Kidney (tissue), 22 donors: ENCODE results near the gene NBL1. TPM values are rescaled to one million over a fixed set of nuclear protein-coding genes. Genes with fewer than 3 reads are reported as not detected.

Source experiments
- DNase-seq, 5 donors: peaks; one replicate each; pipeline ENCODE4 v3.0.0-alpha.2; 2013 to 2020
- FAIRE-seq: peaks from 2 replicates; lab custom pipeline; 2012; peaks lifted over from hg19 to GRCh38; lab: Jason Lieb, UNC
- H3K27ac ChIP-seq, 2 donors: one replicate each; pipeline ENCODE4 v1.7.0; 2013; ENCODE audit warnings: low read depth in 2 of 2, low read length in 2 of 2, inconsistent platforms in 1 of 2
- H3K27me3 ChIP-seq: one replicate; pipeline ENCODE4 v1.7.1; 2013; ENCODE audit warnings: low read length, inconsistent platforms; ENCODE audit not compliant: control insufficient read depth, insufficient read depth
- H3K36me3 ChIP-seq, 3 donors: one replicate each; pipeline versions ENCODE4 v1.7.0 to v1.7.1; 2013; ENCODE audit warnings: low read length in 3 of 3, control low read depth in 1 of 3, inconsistent platforms in 1 of 3; ENCODE audit not compliant: insufficient read depth in 3 of 3, control insufficient read depth in 2 of 3
- H3K4me1 ChIP-seq, 3 donors: one replicate each; pipeline versions ENCODE4 v1.7.0 to v1.7.1; 2013; ENCODE audit warnings: low read length in 3 of 3, inconsistent platforms in 1 of 3, low read depth in 1 of 3; ENCODE audit not compliant: control insufficient read depth in 2 of 3, insufficient read depth in 2 of 3
- H3K4me3 ChIP-seq, 3 donors: one replicate each; pipeline versions ENCODE4 v1.7.0 to v1.8.1; 2013; ENCODE audit warnings: low read length in 3 of 3, control low read depth in 1 of 3, inconsistent platforms in 1 of 3
- H3K9ac ChIP-seq, 3 donors: one replicate each; pipeline versions ENCODE4 v1.7.0 to v1.7.1; 2013; ENCODE audit warnings: low read length in 3 of 3, control low read depth in 1 of 3, inconsistent platforms in 1 of 3
- H3K9me3 ChIP-seq, 3 donors: one replicate each; pipeline versions ENCODE4 v1.7.0 to v1.7.1; 2013; ENCODE audit warnings: low read length in 3 of 3, control low read depth in 1 of 3, inconsistent platforms in 1 of 3; ENCODE audit not compliant: control insufficient read depth in 2 of 3, insufficient read depth in 1 of 3
- CTCF ChIP-seq: IDR thresholded peaks from 3 replicates; pipeline ENCODE4 v1.5.1; 2012; ENCODE audit warnings: mild to moderate bottlenecking, moderate library complexity, borderline replicate concordance; ENCODE audit not compliant: insufficient read depth; ENCODE audit errors: extremely low read depth
- intact Hi-C: fragments of 100-400 bp; cut with DNase I; formaldehyde crosslinking; loops from one replicate; pipeline ENCODE4 v1.11.1; 2022
- long read RNA-seq, 10 donors: library from polyadenylated mRNA in 1 of 10; unstranded in 1 of 10; transcript quantifications; one replicate each; pipeline ENCODE4 v2.0.0 and lab custom pipeline, GENCODE V29; 2021 to 2026
- polyA plus RNA-seq: library from polyadenylated mRNA; stranded (reverse); fragments of 350-450 nt; fragmentation: Illumina TruSeq; extraction: RNeasy Lipid Tissue Mini Kit (QIAGEN cat#74804); gene quantifications from one replicate; pipeline ENCODE4 v1.2.3, GENCODE V29; 2014; ENCODE audit warnings: low read depth, low replicate concordance; ENCODE audit not compliant: insufficient read depth
- total RNA-seq: library from RNA; stranded (reverse); fragmentation: NEBNext Ultra II Directional; extraction: Animal tissue kit (Norgen Biotek cat#: 25700); gene quantifications from one replicate; pipeline ENCODE4 v1.2.1, GENCODE V29; 2021
- donor health status: control.
- donor health status: control.
- donor health status: control.
- donor health status: control.
- donor health status: control.
- donor health status: DM: yes; HTN: yes; CAD: no.
- donor health status: Normal renal cell carcinoma (clear cell type).

NBL1 gene, protein sequence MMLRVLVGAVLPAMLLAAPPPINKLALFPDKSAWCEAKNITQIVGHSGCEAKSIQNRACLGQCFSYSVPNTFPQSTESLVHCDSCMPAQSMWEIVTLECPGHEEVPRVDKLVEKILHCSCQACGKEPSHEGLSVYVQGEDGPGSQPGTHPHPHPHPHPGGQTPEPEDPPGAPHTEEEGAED
- 141 TPM for total RNA-seq
- polyA plus RNA-seq = 47.4 TPM
- long read RNA-seq, donor 1, transcript NBL1-202 (4 exons, 2,172 nt) = major isoform, 18 of 18 reads
- long read RNA-seq, donor 1, partial matches to known transcripts = 0 of 18 reads
- long read RNA-seq, donor 1, other reads (novel, unspliced or antisense) = 0 of 18 reads
- long read RNA-seq, donor 2, transcript NBL1-202 (4 exons, 2,172 nt) = major isoform, 6 of 6 reads
- long read RNA-seq, donor 2, partial matches to known transcripts = 0 of 6 reads
- long read RNA-seq, donor 2, other reads (novel, unspliced or antisense) = 0 of 6 reads
- long read RNA-seq, donor 3, partial matches to known transcripts = 12 of 14 reads
- long read RNA-seq, donor 3, other reads (novel, unspliced or antisense) = 0 of 14 reads
- long read RNA-seq, donor 4, transcript NBL1-202 (4 exons, 2,172 nt) = major isoform, 7 of 7 reads
- long read RNA-seq, donor 4, partial matches to known transcripts = 0 of 7 reads
- long read RNA-seq, donor 4, other reads (novel, unspliced or antisense) = 0 of 7 reads
- long read RNA-seq, donor 5, partial matches to known transcripts = 0 of 1 reads
- long read RNA-seq, donor 5, other reads (novel, unspliced or antisense) = 0 of 1 reads
- long read RNA-seq, donor 6, transcript NBL1-202 (4 exons, 2,172 nt) = major isoform, 7 of 36 reads
- long read RNA-seq, donor 6, partial matches to known transcripts = 29 of 36 reads
- long read RNA-seq, donor 6, other reads (novel, unspliced or antisense) = 0 of 36 reads
- long read RNA-seq, donor 7, transcript NBL1-202 (4 exons, 2,172 nt) = major isoform, 161 of 256 reads
- long read RNA-seq, donor 7, partial matches to known transcripts = 90 of 256 reads
- long read RNA-seq, donor 7, other reads (novel, unspliced or antisense) = 5 of 256 reads
- long read RNA-seq, donor 8, partial matches to known transcripts = 0 of 3 reads
- long read RNA-seq, donor 8, other reads (novel, unspliced or antisense) = 0 of 3 reads
- long read RNA-seq, donor 9, partial matches to known transcripts = 7 of 8 reads
- long read RNA-seq, donor 9, other reads (novel, unspliced or antisense) = 0 of 8 reads
- long read RNA-seq, donor 10, transcript NBL1-202 (4 exons, 2,172 nt) = major isoform, 7 of 7 reads
- long read RNA-seq, donor 10, partial matches to known transcripts = 0 of 7 reads
- long read RNA-seq, donor 10, other reads (novel, unspliced or antisense) = 0 of 7 reads

- Histone ChIP-seq H3K4me3 (peak within 1 kb of the TSS; percentile 34 to 67 (median 56)), H3K9ac (peak within 1 kb of the TSS; percentile 32 to 84 (median 40)), H3K4me1 (peaks cover 0 to 20% (median 11%) of the 10 kb centered on the region in 3 donors), H3K27ac (peak within 1 kb of the TSS; percentile 9 to 32), H3K9me3 (no peaks in the 10 kb centered on the region), H3K36me3 (no peaks in the 10 kb centered on the region), H3K27me3 (no peaks in the 10 kb centered on the region)
- peak; percentile 69 to 91 (median 72) for DNase-seq
- no peak for FAIRE-seq
- TF ChIP-seq CTCF = no peak
- intact Hi-C loops = loop anchor here (10.0 kb wide), 1 partner anchor 159 kb away; the partner anchor contains the start of gene CAPZB
These were observed at the start of gene NBL1 for GRCh38 chr1:19643602-19644394. Gene NBL1 (plus strand): TSS chr1:19644311. CDS start chr1:19655031, 10,720 bp downstream.

DNA sequence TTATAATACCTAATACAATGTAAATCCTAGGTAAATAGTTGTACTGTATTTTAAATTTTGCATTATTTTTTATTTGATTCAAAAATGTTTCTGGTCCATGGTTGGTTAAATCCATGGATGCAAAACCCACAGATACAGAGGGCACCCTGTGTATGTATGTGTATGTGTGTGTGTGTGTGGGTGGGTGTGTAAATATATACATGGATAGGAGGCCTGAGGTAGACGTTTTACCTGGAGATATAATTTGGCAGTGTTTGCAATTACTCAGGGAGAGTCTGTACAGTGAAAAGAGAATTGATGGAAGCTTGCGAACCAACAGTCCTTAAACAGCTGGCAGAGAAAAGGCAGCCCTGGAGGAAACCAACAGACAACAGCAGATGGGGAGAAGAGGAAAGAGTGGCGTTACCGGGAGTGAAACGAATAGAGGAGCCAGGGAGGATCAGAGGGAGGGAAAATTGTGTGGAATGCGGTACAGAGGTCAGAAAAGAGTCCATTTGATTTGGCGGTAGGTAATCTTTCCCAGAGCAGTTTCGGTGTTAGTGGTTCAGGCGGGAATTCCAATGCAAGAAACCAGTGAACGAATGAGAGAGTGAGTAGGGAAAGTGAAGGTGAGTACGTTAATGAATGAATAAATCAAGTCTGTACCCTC is 47.9 kb upstream of the NBL1 start:
- DNase-seq = no peak

More for the DNA sequence above, 47.9 kb upstream of the NBL1 start:
- no peak for FAIRE-seq
- no peaks in the 10 kb centered on the region for H3K9me3 ChIP-seq
- intact Hi-C loops = no loop called here
- peaks cover 0 to 23% (median 9%) of the 10 kb centered on the region in 3 donors for H3K4me1 ChIP-seq
- H3K4me3 ChIP-seq = peak overlapping the region; percentile 89 to 97 (median 95)
- H3K36me3 ChIP-seq = no peaks in the 10 kb centered on the region
- H3K27me3 ChIP-seq = no peaks in the 10 kb centered on the region
- no peak for TF ChIP-seq CTCF
- H3K9ac ChIP-seq = peak overlapping the region; percentile 68 to 90 (median 85)
- peak overlapping the region; percentile 92 to 98 for H3K27ac ChIP-seq
